Upper lobe of right lung (tissue), 1 donor: ENCODE results near the gene SORBS2. TPM values are rescaled to one million over a fixed set of nuclear protein-coding genes. Genes with fewer than 3 reads are reported as not detected.

Experiments
- ATAC-seq: fragments of 200-7000 bp; cut with Tn5 transposase; one replicate; pipeline ENCODE4 v1.9.1; 2020; ENCODE audit warnings: mild to moderate bottlenecking, moderate library complexity
- DNase-seq: peaks from one replicate; pipeline ENCODE4 v3.0.0-alpha.2; 2020
- H3K27ac ChIP-seq: fragments of 200-600 bp; one replicate; pipeline ENCODE4 v1.8.0; 2022
- H3K27me3 ChIP-seq: fragments of 200-600 bp; one replicate; pipeline ENCODE4 v1.8.0; 2022; ENCODE audit warnings: mild to moderate bottlenecking
- H3K36me3 ChIP-seq: fragments of 200-600 bp; one replicate; pipeline ENCODE4 v1.8.0; 2022
- H3K4me1 ChIP-seq: fragments of 200-600 bp; one replicate; pipeline ENCODE4 v1.8.0; 2022
- H3K4me3 ChIP-seq: fragments of 200-600 bp; one replicate; pipeline ENCODE4 v1.8.0; 2022; ENCODE audit warnings: mild to moderate bottlenecking
- H3K9me3 ChIP-seq: fragments of 200-600 bp; one replicate; pipeline ENCODE4 v1.8.0; 2022
- CTCF ChIP-seq: fragments of 200-600 bp; IDR thresholded peaks from one replicate; pipeline ENCODE4 v1.8.0; 2022; ENCODE audit warnings: antibody characterized with exemption
- intact Hi-C: fragments of 100-400 bp; cut with DNase I; formaldehyde crosslinking; loops from one replicate; pipeline ENCODE4 v1.11.0; 2022
- total RNA-seq: library from RNA; stranded (reverse); fragmentation: NEBNext Ultra II Directional; extraction: Animal tissue kit (Norgen Biotek cat#: 25700); gene quantifications from one replicate; pipeline ENCODE4 v1.2.1, GENCODE V29; 2021
- donor health status: DM: no; HTN: yes; CAD: no; lungs with severe emphysema.

The SORBS2 gene
- total RNA-seq, 1 donor from 2014 or later = 44.9 TPM

- Histone ChIP-seq H3K36me3 (no peaks in the 10 kb centered on the region), H3K27ac (no peak overlapping the region), H3K27me3 (no peaks in the 10 kb centered on the region), H3K9me3 (no peaks in the 10 kb centered on the region), H3K4me3 (no peak overlapping the region), H3K4me1 (peaks cover 4% of the 10 kb centered on the region)
- DNase-seq (no peak), ATAC-seq (no peak)
- no peak for TF ChIP-seq CTCF
- intact Hi-C loops = no loop called here
Measured at GRCh38 chr4:185728893-185729292, 83.1 kb downstream of the SORBS2 start.

- H3K4me3 ChIP-seq = no peak overlapping the region
Measured at GRCh38 chr4:185726931-185727330, 85.1 kb downstream of the SORBS2 start.

GRCh38 chr4:185723631-185724260 lies 88.2 kb downstream of the SORBS2 start:
- intact Hi-C loops = no loop called here
- peak; percentile 29 for ATAC-seq

More at GRCh38 chr4:185726931-185727330, 85.1 kb downstream of the SORBS2 start:
- ATAC-seq (no peak), DNase-seq (no peak)
- H3K9me3 ChIP-seq = no peaks in the 10 kb centered on the region
- TF ChIP-seq CTCF = no peak
- intact Hi-C loops = no loop called here
- H3K27me3 ChIP-seq = no peaks in the 10 kb centered on the region
- peaks cover 12% of the 10 kb centered on the region for H3K4me1 ChIP-seq
- H3K27ac ChIP-seq = no peak overlapping the region
- H3K36me3 ChIP-seq = no peaks in the 10 kb centered on the region

GRCh38 chr4:185722029-185722316 lies 90.0 kb downstream of the SORBS2 start:
- H3K27ac ChIP-seq = peak overlapping the region; percentile 65
- H3K4me1 ChIP-seq = peaks cover 20% of the 10 kb centered on the region
- intact Hi-C loops = no loop called here
- H3K27me3 ChIP-seq = no peaks in the 10 kb centered on the region
- H3K9me3 ChIP-seq = no peaks in the 10 kb centered on the region
- no peak for ATAC-seq
- no peak for TF ChIP-seq CTCF
- H3K36me3 ChIP-seq = no peaks in the 10 kb centered on the region
- no peak overlapping the region for H3K4me3 ChIP-seq
- no peak for DNase-seq

More at GRCh38 chr4:185723631-185724260, 88.2 kb downstream of the SORBS2 start:
- Histone ChIP-seq H3K4me1 (peaks cover 20% of the 10 kb centered on the region), H3K27ac (peak overlapping the region; percentile 52), H3K27me3 (no peaks in the 10 kb centered on the region), H3K4me3 (no peak overlapping the region), H3K36me3 (no peaks in the 10 kb centered on the region), H3K9me3 (no peaks in the 10 kb centered on the region)
- TF ChIP-seq CTCF = no peak
- DNase-seq = no peak

GRCh38 chr4:185721190-185722028 lies 90.6 kb downstream of the SORBS2 start:
- ATAC-seq (no peak), DNase-seq (no peak)
- H3K4me1 ChIP-seq = peaks cover 20% of the 10 kb centered on the region

More at GRCh38 chr4:185721190-185722028, 90.6 kb downstream of the SORBS2 start:
- intact Hi-C loops = no loop called here
- Histone ChIP-seq H3K27ac (peak overlapping the region; percentile 65), H3K9me3 (no peaks in the 10 kb centered on the region), H3K27me3 (no peaks in the 10 kb centered on the region), H3K4me3 (no peak overlapping the region), H3K36me3 (no peaks in the 10 kb centered on the region)
- no peak for TF ChIP-seq CTCF
